ENCODE results near the gene HACD2.

Gene HACD2

DNA sequence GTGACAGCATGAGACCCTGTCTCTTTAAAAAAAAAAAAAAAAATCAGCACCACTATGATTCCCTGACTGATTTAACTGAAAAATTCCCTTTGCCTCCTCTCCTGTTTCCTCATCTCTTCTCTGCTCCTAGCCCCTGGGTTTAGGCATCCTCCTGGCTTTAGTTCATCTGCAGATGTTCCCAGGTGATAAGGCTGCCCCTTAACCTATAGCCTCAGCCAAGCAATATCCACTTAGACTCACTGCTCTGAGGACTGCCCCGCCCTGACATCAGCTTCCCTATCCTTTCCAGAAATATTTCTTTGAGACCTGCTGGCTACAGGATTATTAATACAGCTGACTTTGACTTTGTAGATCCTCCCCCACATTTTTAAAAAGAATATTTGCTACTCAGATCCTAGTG, 39.4 kb upstream of the HACD2 start:
- TF ChIP-seq RAD21 (IDR thresholded peaks at IDR 0.05; ENCODE audit: low read depth) (no peak), FOXM1 (IDR thresholded peaks at IDR 0.05; ENCODE audit: borderline replicate concordance, low read depth) (no peak), YY1 (IDR thresholded peaks at IDR 0.05; ENCODE audit: low read depth) (no peak), ZBTB7A (IDR thresholded peaks at IDR 0.05; ENCODE audit: low read depth) (no peak), TAF1 (IDR thresholded peaks at IDR 0.05; ENCODE audit: low read depth) (no peak), NFIC (IDR thresholded peaks at IDR 0.05) (no peak), EGR1 (IDR thresholded peaks at IDR 0.05) (no peak), EP300 (IDR thresholded peaks at IDR 0.05; ENCODE audit: borderline replicate concordance) (no peak), TCF12 (IDR thresholded peaks at IDR 0.05; ENCODE audit: low read depth) (no peak), TEAD4 (IDR thresholded peaks at IDR 0.05) (no peak), CREB1 (IDR thresholded peaks at IDR 0.05; ENCODE audit: low read depth) (no peak), CEBPB (IDR thresholded peaks at IDR 0.05) (no peak)
- TF ChIP-seq, protein P1, sequence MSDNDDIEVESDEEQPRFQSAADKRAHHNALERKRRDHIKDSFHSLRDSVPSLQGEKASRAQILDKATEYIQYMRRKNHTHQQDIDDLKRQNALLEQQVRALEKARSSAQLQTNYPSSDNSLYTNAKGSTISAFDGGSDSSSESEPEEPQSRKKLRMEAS (IDR thresholded peaks at IDR 0.05): no peak
- TF ChIP-seq, protein P2, sequence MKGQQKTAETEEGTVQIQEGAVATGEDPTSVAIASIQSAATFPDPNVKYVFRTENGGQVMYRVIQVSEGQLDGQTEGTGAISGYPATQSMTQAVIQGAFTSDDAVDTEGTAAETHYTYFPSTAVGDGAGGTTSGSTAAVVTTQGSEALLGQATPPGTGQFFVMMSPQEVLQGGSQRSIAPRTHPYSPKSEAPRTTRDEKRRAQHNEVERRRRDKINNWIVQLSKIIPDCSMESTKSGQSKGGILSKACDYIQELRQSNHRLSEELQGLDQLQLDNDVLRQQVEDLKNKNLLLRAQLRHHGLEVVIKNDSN (IDR thresholded peaks at IDR 0.05): no peak
- TF ChIP-seq, protein P3, sequence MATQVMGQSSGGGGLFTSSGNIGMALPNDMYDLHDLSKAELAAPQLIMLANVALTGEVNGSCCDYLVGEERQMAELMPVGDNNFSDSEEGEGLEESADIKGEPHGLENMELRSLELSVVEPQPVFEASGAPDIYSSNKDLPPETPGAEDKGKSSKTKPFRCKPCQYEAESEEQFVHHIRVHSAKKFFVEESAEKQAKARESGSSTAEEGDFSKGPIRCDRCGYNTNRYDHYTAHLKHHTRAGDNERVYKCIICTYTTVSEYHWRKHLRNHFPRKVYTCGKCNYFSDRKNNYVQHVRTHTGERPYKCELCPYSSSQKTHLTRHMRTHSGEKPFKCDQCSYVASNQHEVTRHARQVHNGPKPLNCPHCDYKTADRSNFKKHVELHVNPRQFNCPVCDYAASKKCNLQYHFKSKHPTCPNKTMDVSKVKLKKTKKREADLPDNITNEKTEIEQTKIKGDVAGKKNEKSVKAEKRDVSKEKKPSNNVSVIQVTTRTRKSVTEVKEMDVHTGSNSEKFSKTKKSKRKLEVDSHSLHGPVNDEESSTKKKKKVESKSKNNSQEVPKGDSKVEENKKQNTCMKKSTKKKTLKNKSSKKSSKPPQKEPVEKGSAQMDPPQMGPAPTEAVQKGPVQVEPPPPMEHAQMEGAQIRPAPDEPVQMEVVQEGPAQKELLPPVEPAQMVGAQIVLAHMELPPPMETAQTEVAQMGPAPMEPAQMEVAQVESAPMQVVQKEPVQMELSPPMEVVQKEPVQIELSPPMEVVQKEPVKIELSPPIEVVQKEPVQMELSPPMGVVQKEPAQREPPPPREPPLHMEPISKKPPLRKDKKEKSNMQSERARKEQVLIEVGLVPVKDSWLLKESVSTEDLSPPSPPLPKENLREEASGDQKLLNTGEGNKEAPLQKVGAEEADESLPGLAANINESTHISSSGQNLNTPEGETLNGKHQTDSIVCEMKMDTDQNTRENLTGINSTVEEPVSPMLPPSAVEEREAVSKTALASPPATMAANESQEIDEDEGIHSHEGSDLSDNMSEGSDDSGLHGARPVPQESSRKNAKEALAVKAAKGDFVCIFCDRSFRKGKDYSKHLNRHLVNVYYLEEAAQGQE (IDR thresholded peaks at IDR 0.05; ENCODE audit: low read depth): no peak

DNA sequence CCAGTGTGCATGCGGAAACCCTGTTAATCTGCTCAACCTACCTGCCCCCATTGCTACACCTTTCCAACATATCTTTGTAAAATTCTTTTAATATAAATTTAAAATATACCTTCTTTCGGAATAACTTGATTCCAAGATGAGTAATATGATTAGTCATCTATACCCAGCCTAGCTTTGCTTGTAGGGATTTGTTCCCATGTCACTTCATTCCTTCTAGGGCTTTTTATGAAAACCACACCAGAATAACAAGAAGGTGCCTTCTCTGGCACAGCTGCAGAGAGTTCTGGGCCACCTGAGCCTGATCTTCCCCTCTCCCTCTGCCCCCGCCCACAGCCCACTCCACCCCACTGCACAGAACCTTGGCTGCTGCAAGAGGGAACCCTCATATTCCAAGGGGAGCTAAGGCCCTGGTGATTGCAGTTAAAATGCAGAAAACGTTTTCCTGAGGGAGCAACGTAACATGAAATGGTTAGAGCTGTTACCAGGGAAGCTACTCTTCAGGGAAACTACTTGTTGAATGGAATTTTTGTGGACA, 38.6 kb upstream of the HACD2 start:
- no peak for TF ChIP-seq TEAD4 (IDR thresholded peaks at IDR 0.05)
- TF ChIP-seq, protein P1 (IDR thresholded peaks at IDR 0.05): no peak
- no peak for TF ChIP-seq RAD21 (IDR thresholded peaks at IDR 0.05; ENCODE audit: low read depth)
- no peak for TF ChIP-seq CREB1 (IDR thresholded peaks at IDR 0.05; ENCODE audit: low read depth)

DNA sequence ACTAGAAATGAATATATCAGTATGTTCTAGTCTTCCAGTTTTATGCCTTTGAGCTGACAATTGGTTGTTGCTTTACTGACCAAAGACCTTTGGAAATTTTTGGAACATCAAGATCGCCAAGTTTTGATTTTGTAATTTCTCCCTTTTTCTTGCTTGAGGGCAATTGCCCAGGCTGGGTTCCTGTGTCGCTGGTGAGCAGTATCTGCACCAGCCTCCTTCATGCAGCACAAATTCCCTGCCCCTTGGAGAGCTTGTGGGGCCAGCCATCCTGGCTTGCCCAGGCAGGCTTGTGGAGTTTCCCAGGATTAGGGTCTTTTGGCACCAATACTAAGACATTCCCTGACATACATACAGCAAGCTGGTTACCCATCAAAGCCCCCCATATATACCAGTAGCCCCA, 37.9 kb upstream of the HACD2 start:
- TF ChIP-seq CEBPB (IDR thresholded peaks at IDR 0.05) (no peak), TAF1 (IDR thresholded peaks at IDR 0.05; ENCODE audit: low read depth) (no peak), NFIC (IDR thresholded peaks at IDR 0.05) (no peak), RAD21 (IDR thresholded peaks at IDR 0.05; ENCODE audit: low read depth) (no peak), TCF12 (IDR thresholded peaks at IDR 0.05; ENCODE audit: low read depth) (no peak), EP300 (IDR thresholded peaks at IDR 0.05; ENCODE audit: borderline replicate concordance) (no peak)
- TF ChIP-seq, protein P1 (IDR thresholded peaks at IDR 0.05): no peak
- TF ChIP-seq, protein P2 (IDR thresholded peaks at IDR 0.05): no peak
- TF ChIP-seq, protein P3 (IDR thresholded peaks at IDR 0.05; ENCODE audit: low read depth): no peak

DNA sequence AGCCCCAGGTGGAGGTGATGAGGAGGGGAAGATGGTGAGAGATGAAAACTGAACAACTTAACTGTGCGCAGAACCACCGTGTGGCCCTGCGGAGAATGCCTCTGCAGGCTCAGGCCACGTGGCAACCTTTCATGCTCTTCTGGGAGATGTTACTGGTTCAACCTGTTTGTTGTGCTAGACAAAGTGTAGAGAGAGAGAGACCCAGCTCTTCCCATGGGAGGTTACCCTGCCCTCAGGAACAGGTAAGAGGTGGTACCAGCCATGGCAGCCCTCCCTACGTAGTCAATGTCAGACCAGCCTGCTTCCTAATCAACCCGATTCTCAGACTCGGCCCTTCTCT, 37.0 kb upstream of the HACD2 start:
- TF ChIP-seq, protein P3 (IDR thresholded peaks at IDR 0.05; ENCODE audit: low read depth): no peak
- no peak for TF ChIP-seq ZBTB7A (IDR thresholded peaks at IDR 0.05; ENCODE audit: low read depth)
- TF ChIP-seq NFIC (IDR thresholded peaks at IDR 0.05): no peak
- TF ChIP-seq FOXM1 (IDR thresholded peaks at IDR 0.05; ENCODE audit: borderline replicate concordance, low read depth): no peak
- TF ChIP-seq CEBPB (IDR thresholded peaks at IDR 0.05): no peak
- TF ChIP-seq TAF1 (IDR thresholded peaks at IDR 0.05; ENCODE audit: low read depth): no peak
- no peak for TF ChIP-seq RAD21 (IDR thresholded peaks at IDR 0.05; ENCODE audit: low read depth)
- TF ChIP-seq CREB1 (IDR thresholded peaks at IDR 0.05; ENCODE audit: low read depth): no peak
- TF ChIP-seq YY1 (IDR thresholded peaks at IDR 0.05; ENCODE audit: low read depth): no peak
- TF ChIP-seq TCF12 (IDR thresholded peaks at IDR 0.05; ENCODE audit: low read depth): no peak
- no peak for TF ChIP-seq TEAD4 (IDR thresholded peaks at IDR 0.05)
- TF ChIP-seq, protein P2 (IDR thresholded peaks at IDR 0.05): no peak
- no peak for TF ChIP-seq EP300 (IDR thresholded peaks at IDR 0.05; ENCODE audit: borderline replicate concordance)
- TF ChIP-seq, protein P1 (IDR thresholded peaks at IDR 0.05): no peak
- TF ChIP-seq EGR1 (IDR thresholded peaks at IDR 0.05): no peak

Data from Ishikawa (cell line).